HG03135 (cell line): Measurements from ENCODE around the gene TMEM191C.
"Not testable (repeated sequence)": the region's sequence is repeated elsewhere in the genome, so short reads cannot be mapped to it uniquely, and the experiment has no call there.

ENCODE experiments used
- ATAC-seq: cut with Tn5 transposase; IDR thresholded peaks from one replicate; pipeline ENCODE4 v1.9.1; 2021; ENCODE audit warnings: mild to moderate bottlenecking, moderate library complexity; ENCODE audit not compliant: unreplicated experiment

TMEM191C gene

DNA sequence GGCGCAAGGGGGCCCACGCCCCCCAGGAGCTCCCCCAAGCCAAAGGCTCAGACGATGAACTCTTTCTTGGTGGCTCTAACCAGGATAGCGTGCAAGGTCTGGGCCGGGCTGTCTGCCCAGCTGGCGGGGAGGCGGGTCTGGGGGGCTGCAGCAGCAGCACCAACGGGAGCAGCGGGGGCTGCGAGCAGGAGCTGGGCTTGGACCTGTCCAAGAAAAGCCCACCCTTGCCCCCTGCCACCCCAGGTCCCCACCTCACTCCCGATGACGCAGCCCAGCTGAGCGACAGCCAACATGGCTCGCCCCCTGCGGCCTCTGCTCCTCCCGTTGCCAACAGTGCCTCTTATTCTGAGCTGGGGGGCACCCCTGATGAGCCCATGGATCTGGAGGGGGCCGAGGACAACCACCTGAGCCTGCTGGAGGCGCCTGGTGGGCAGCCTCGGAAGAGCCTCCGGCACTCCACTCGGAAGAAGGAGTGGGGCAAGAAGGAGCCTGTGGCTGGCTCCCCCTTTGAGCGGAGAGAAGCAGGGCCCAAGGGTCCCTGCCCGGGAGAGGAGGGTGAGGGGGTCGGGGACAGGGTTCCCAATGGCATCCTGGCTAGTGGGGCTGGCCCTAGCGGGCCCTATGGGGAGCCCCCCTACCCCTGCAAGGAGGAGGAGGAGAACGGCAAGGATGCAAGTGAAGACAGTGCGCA lies 21.6 kb upstream of the TMEM191C start:
- no peak for ATAC-seq

DNA sequence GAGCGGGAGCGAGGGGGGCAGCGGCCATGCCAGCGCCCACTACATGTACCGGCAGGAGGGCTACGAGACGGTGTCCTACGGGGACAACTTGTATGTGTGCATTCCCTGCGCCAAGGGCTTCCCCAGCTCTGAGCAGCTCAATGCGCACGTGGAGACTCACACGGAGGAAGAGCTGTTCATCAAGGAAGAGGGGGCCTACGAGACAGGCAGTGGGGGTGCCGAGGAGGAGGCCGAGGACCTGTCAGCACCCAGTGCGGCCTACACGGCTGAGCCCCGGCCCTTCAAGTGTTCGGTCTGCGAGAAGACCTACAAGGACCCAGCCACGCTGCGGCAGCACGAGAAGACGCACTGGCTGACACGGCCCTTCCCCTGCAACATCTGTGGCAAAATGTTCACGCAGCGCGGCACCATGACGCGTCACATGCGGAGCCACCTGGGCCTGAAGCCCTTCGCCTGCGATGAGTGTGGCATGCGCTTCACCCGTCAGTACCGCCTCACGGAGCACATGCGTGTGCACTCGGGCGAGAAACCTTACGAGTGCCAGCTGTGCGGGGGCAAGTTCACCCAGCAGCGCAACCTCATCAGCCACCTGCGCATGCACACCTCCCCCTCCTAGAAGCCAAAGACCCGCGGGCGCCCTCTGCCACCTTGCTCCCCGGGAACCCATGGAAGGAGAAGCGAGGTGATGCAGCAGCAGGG lies 20.9 kb upstream of the TMEM191C start:
- ATAC-seq, result no peak

DNA sequence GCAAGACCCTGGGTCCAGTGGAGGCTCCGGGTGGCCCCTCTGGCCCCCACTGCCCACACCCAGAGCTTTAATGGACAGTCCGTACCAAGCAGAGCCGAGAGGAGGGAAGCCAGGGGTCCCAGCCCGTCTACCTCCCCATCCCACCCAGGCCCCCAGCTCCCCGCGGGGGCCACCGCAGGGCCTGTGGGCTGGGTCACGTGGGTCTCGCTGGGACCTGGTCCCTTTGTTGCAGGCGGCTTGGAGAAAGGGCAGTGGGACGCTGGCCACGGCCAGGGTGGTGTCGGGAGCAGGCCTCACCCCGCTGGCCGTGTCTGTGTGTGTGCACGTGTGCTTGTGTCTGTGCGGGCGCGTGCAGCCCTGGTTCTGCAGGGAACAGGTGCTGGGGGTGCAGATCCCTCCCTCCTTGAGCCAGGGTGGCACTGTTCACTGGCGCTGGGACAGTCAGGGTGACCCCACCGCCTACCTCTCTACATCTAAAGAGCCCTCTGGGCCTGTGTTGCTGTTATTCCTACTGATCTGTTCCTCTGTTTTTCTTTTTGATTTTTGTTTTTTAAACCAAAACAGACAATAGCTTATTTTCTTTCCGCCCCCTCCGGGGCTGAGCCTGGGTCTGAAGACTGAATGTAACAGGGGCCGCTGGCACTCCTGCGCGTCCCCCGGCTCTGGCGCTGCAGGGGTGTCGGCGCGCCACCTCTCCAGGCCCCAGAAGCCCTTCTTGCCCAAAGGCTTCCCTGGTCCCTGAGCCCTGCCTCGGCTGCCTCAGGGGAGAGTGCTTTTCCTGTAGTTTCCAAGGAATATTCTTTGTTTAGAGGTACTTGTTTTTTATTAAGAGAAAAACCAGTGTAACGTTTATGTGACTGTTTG lies 20.1 kb upstream of the TMEM191C start:
- ATAC-seq, result no peak

DNA sequence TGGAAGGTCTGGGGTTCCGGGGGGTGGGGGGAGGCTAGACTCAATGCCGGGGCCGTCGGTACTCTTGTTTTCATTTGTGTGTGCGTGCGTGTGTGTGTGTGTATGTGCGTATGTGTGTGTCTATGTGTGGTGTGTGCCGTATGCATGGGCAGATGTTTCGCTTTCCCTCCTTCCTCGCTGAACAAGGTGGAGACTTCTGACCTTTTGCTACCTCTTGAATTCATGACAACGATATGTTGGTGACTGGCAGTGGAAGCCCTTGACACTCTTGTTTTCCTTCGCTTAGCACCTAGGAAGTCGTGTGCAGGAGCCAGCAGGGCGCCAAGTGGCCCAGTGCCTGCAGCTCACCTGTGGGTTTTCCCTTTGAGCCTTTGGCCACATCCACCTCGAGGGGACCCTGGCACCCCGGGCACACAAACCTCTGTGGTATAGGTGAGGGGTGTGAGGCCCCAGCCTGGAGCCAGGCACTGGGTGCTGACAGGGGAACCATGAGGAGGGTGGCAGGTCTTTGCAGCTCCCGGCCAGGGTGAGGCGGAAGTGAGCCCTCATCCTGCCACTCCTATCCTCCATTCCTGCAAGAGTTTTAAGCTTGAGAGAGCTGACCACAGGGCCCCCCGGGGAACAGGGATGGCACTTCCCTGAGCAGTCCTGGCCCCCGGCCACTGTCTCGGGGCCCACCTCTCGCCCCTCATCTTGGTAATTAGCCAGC lies 19.3 kb upstream of the TMEM191C start:
- no peak for ATAC-seq

DNA sequence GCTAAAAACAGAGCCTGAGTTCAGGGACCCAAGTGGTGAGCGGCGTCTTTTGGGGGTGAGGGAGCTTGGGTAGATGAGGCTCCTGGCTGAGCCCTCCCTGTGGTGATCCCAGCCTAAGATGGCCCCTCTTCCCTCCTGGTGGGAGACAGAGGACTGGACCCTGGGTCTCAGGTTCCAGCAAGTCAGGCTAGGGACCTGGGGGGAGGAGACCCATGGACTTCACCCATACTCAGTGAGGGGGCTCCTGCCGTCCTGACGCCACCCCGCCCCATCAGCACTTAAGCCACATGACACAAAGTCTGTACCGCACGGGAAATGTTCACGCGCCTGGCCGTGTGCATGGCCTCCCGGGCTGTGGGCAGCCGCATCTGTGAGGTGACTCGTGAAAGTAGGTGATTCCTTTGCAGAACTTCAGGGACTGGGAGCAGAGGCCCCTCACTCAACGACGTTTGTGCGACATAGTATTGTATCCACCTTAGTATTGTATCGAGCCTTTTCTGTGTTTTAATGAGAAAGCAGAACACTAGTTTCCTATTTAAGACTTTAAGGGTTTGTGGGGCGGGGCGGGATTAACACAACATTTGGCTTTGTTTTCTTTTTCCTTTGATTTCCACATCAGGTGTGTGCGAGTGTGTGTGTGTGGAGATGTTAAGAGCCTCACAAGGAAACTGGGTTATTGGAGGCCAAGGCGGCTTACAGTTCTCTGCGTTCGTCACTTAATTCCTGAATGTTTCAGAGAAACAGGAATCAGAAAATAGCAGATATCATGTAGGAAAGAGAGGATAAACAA lies 18.4 kb upstream of the TMEM191C start:
- no peak for ATAC-seq

- ATAC-seq, result no peak
Measured at GRCh38 chr22:21449531-21450319, 17.5 kb upstream of the TMEM191C start.

GRCh38 chr22:21450320-21450831 lies 16.8 kb upstream of the TMEM191C start:
- no peak for ATAC-seq

- ATAC-seq, result no peak
Measured at GRCh38 chr22:21450858-21451353, 16.3 kb upstream of the TMEM191C start.

GRCh38 chr22:21451545-21452520 lies 15.4 kb upstream of the TMEM191C start:
- no peak for ATAC-seq

DNA sequence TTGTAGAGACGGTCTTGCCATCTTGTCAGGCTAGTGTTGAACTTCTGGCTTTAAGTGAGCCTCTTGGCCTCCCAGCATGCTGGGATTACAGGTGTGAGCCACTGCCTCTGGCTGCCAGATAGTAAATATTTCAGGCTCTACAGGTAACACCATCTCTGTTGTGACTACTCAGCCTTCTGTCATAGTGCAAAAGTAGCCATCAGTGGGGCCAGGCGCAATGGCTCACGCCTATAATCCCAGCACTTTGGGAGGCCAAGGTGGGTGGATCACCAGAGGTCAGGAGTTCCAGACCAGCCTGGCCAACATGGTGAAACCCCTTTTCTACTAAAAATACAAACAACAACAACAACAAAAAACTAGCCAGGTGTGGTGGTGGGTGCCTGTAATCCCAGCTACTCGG lies 14.5 kb upstream of the TMEM191C start:
- not testable (repeated sequence) for ATAC-seq

DNA sequence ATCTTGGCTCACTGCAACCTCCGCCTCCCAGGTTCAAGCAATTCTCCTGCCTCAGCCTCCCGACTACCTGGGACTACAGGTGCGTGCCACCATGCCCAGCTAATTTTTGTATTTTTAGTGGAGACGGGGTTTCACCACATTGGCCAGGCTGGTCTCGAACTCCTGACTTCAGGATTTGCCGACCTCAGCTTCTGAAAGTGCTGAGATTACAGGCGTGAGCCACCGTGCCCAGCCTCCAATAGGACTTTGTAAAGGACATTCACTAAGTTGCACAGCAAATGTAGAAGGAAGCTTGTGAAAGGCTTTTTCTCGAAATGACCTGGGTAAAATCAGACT lies 12.2 kb upstream of the TMEM191C start:
- not testable (repeated sequence) for ATAC-seq

DNA sequence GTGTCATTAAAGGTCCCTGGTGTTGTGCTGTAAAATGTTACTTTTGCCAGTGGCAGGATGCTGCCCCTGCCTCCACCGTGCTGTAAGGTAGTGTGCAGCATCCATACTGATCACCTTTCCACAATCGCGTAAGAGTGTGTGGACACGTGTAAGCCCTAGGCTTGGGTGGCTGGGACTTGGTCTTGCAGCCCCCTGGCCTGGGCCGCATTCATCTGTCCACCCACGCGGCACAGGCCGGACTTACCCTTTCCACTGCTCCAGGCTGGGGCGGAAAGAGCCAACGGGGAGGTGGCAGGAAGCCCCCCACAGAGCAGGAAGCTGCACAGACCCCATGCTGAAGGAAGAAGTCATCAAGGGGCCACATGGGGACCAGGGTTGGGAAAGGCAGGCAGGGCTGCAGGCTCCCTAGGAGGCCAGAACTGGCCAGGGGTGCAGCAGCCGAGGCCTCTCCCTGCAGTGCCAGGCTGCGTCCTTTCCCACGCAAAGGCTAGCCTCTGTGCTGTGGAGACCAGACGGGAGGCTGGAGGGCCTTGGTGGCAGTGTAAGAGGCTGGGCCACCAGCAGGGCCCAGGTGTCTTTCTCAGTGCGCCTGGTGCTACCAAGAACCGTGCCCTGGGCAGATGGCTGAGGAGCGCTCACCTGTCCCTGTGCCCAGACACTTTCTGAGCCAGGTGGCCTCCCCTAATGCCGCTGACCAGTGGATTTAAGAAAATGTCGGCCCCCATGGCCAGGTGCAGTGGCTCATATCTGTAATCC lies 11.7 kb upstream of the TMEM191C start:
- ATAC-seq, result no peak

DNA sequence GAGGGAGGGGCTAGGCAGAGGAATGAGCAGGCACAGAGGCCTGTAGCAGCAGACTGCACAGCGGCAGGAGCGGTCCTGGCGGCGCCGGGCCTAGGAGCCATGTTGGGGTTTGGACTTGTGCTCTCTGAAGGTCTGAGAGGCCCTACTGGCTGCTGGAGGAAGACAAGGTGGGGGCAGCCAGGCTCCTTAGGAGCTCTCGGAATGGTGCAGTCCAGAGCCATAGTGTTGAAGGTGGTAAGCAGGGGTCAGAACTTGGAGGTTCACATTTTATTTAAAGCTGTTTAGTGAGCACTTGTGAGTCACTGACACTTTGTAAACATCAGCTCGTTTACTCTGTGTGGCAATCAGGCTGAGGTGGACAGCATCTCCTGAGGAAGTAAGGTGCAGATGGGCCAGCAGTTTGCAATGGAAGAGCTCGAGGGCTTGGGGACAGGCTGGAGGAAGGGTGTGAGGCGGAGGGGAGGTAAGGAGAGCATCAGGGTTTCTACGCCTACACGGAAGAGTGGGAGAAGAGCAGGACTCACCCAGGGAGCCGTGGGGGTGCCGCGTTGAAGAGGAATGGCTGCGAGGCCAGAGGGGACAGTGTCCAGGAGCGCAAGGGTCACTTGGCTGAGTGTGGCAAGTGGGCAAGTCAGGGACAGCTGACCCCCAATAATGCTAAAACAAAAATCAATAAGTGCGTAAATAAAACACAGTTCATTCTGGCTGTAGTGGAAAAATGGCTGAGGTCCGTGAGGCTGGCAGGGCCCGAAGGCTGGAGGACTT lies 10.0 kb upstream of the TMEM191C start:
- ATAC-seq, result no peak

- not testable (repeated sequence) for ATAC-seq
Measured at GRCh38 chr22:21462672-21463071, 4.5 kb upstream of the TMEM191C start.

DNA sequence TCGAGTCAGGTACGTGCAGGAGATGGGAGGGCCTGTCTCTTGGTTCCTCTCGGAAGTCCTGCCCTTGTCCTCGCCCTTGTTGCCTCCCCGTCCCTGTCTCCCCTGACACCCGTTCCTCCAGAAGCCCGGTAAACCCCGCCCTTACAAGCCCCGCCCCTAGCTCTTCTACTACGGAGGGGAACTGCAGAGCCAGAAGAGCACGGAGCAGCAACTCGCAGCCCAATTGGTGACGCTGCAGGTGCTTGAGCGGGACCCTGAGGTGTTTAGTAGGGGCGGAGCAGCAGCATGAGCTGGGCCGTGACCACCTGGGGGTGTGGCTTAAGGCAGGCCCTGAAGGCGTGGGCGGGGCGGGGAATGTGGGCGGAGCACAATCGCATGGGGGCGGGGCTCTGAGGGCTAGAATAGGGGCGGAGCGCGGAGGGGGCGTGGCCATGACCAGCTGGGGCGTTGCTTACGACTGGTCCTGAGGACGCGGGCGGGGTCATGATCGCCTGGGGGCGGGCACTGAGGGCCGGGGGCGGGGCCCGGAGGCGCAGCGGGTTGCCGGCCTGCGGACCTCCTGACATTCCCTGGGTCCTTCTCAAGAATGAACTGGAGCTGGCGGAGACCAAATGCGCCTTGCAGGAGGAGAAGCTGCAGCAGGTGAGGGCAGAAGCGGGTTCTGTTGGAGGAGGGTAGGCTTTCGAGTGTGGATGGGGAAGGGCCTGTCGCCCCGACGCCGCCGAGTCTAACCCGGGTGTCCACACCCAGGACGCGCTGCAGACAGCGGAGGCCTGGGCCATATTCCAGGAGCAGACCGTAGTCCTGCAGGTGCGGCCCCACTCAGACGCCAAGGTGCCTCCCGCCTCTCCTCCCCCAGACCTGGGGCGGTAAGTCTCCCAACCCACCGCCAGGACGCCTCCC lies 1.3 kb downstream of the TMEM191C start:
- peak; percentile 74 for ATAC-seq
